CD4-positive, alpha-beta T cell treated with Interleukin-4 for 1 hour (primary cell): ENCODE results near the gene SKI.
"Not testable (repeated sequence)": the region's sequence is repeated elsewhere in the genome, so short reads cannot be mapped to it uniquely, and the experiment has no call there.

Experiments
- DNase-seq, 2 donors: peaks; one replicate each; pipeline ENCODE4 v3.0.0-alpha.2; 2020 to 2022

SKI gene

GRCh38 chr1:2279817-2280216 lies 51.7 kb downstream of the SKI start:
- DNase-seq, result no peak

GRCh38 chr1:2282556-2283270 lies 54.6 kb downstream of the SKI start:
- DNase-seq, result no peak

- no peak for DNase-seq
These were observed 55.4 kb downstream of the SKI start for GRCh38 chr1:2283371-2283990.

- no peak for DNase-seq
These were observed 56.1 kb downstream of the SKI start for GRCh38 chr1:2283991-2284895.

GRCh38 chr1:2284932-2285331 lies 56.8 kb downstream of the SKI start:
- DNase-seq, result no peak

GRCh38 chr1:2286923-2287322 lies 58.8 kb downstream of the SKI start:
- no peak for DNase-seq

GRCh38 chr1:2287649-2288048 lies 59.5 kb downstream of the SKI start:
- DNase-seq, result no peak

GRCh38 chr1:2288311-2288710 lies 60.2 kb downstream of the SKI start:
- peak; percentile 48 to 50 for DNase-seq

GRCh38 chr1:2288816-2289536 lies 60.9 kb downstream of the SKI start:
- no peak for DNase-seq

GRCh38 chr1:2289607-2290006 lies 61.5 kb downstream of the SKI start:
- no peak for DNase-seq

- no peak for DNase-seq
These were observed 62.1 kb downstream of the SKI start for GRCh38 chr1:2290171-2290578.

- DNase-seq, result peak; percentile 87 to 92
These were observed 62.7 kb downstream of the SKI start for GRCh38 chr1:2290595-2291510.

- DNase-seq, result no peak
These were observed 63.5 kb downstream of the SKI start for GRCh38 chr1:2291577-2291976.

GRCh38 chr1:2292725-2293450 lies 64.8 kb downstream of the SKI start:
- no peak for DNase-seq

- DNase-seq, result no peak
These were observed 66.1 kb downstream of the SKI start for GRCh38 chr1:2294033-2294724.

- DNase-seq, result no peak
These were observed 66.6 kb downstream of the SKI start for GRCh38 chr1:2294725-2295078.

- DNase-seq, result no peak
These were observed 67.4 kb downstream of the SKI start for GRCh38 chr1:2295526-2295925.

GRCh38 chr1:2296211-2296610 lies 68.1 kb downstream of the SKI start:
- DNase-seq, result not testable (repeated sequence)

GRCh38 chr1:2296614-2297013 lies 68.5 kb downstream of the SKI start:
- no peak for DNase-seq

GRCh38 chr1:2297246-2298011 lies 69.3 kb downstream of the SKI start:
- no peak for DNase-seq
